Hepatocyte (in vitro differentiated cells): ENCODE data around the gene TTC12.

Experiments
- EZH2 ChIP-seq: fragments of 200-600 bp; sonication (generic); IDR thresholded peaks from 2 replicates; pipeline ENCODE4 v1.6.1; 2016; ENCODE audit warnings: antibody characterized with exemption, mild to moderate bottlenecking, borderline replicate concordance
- TF ChIP-seq, protein P1 (sequence below): fragments of 200-600 bp; sonication (generic); IDR thresholded peaks from 2 replicates; pipeline ENCODE4 v1.5.1; 2016; ENCODE audit warnings: antibody characterized with exemption, mild to moderate bottlenecking; ENCODE audit not compliant: poor library complexity

DNA sequence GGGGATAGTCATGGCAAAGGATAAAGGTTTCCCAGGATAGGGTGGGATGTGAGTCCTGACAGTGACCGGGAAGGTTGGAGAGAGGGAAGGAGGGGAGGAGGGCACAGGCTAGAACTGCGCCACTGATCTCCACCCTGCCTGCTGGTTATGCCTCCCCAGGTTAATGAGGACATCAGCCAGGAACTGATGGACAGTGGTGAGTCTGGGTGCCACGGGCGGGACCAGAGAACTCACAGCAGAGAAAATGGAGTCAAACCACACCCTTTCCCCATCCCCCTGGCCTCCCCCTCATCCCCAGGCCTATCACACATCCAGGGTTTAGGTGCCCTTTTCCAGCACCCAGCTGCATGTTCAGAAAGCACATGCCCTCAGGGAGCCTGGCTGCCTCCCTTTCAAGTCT is 83.4 kb downstream of the TTC12 start:
- TF ChIP-seq, protein P1, sequence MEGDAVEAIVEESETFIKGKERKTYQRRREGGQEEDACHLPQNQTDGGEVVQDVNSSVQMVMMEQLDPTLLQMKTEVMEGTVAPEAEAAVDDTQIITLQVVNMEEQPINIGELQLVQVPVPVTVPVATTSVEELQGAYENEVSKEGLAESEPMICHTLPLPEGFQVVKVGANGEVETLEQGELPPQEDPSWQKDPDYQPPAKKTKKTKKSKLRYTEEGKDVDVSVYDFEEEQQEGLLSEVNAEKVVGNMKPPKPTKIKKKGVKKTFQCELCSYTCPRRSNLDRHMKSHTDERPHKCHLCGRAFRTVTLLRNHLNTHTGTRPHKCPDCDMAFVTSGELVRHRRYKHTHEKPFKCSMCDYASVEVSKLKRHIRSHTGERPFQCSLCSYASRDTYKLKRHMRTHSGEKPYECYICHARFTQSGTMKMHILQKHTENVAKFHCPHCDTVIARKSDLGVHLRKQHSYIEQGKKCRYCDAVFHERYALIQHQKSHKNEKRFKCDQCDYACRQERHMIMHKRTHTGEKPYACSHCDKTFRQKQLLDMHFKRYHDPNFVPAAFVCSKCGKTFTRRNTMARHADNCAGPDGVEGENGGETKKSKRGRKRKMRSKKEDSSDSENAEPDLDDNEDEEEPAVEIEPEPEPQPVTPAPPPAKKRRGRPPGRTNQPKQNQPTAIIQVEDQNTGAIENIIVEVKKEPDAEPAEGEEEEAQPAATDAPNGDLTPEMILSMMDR, result no peak
- TF ChIP-seq EZH2, result no peak
